Ishikawa (cell line): ENCODE results near the gene B3GAT2.

Experiments used
- CEBPB ChIP-seq: IDR thresholded peaks from 2 replicates; pipeline ENCODE4 v1.6.1; 2012
- EGR1 ChIP-seq: IDR thresholded peaks from 2 replicates; pipeline ENCODE4 v1.6.1; 2012
- MAX ChIP-seq: IDR thresholded peaks from 2 replicates; pipeline ENCODE4 v1.6.1; 2012
- RAD21 ChIP-seq: IDR thresholded peaks from 2 replicates; pipeline ENCODE4 v1.6.1; 2012; ENCODE audit warnings: low read depth
- TAF1 ChIP-seq: IDR thresholded peaks from 2 replicates; pipeline ENCODE4 v1.6.1; 2012; ENCODE audit warnings: low read depth, mild to moderate bottlenecking

DNA sequence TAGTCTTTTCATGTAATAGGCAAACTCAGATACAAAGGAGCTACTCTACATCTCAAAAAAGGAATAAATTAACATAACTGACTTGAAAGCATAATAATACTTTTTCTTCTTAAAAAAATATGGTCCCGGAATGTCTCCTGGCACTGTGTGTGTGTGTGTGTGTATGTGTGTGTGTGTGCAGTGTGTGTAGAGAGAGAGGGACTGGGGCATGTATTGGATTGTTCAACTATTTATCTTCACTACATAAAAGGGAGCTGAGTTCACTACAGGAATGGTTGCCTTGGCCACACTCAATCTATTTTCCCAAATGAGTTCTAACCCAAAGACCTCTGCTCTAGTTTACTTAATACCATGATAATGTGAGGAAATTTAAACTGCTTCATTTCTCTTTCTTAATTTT, 51.1 kb downstream of the B3GAT2 start:
- TF ChIP-seq RAD21 (no peak), MAX (no peak), CEBPB (no peak), TAF1 (no peak), EGR1 (no peak)
